GM21723 (cell line): ENCODE results near the gene BUB3.

Source experiments
- ATAC-seq: cut with Tn5 transposase; IDR thresholded peaks from one replicate; pipeline ENCODE4 v1.9.1; 2021; ENCODE audit warnings: mild to moderate bottlenecking, moderate library complexity; ENCODE audit not compliant: unreplicated experiment

The BUB3 gene, protein sequence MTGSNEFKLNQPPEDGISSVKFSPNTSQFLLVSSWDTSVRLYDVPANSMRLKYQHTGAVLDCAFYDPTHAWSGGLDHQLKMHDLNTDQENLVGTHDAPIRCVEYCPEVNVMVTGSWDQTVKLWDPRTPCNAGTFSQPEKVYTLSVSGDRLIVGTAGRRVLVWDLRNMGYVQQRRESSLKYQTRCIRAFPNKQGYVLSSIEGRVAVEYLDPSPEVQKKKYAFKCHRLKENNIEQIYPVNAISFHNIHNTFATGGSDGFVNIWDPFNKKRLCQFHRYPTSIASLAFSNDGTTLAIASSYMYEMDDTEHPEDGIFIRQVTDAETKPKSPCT

DNA sequence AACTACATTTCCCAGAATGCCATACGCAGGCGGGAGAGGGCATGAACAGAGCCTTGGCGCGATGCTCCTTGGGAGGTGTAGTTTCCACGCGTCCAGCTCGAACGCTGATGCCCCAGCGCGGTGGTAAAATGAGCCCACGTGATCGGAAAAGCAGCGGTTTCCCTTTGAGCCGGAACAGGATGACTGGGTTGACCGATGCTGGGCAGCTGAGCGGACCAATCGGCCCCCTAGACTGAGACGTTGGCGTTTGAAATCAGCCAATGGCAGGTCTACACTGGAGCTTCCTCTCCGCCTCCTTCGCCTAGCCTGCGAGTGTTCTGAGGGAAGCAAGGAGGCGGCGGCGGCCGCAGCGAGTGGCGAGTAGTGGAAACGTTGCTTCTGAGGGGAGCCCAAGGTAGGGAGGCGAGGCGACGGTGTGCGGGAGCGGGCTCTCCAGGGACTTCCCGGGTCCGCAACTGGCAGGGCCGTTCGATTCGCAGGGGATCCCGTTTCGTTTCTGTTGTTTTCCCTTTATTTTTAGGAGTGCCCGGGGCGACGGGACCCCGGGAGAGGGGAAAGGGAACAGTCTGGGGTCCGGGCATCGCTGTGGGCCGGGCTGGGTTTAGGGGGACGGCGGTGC is at the start of gene BUB3:
Gene BUB3, plus strand, starts transcription at position 311 of the 619 bp plus-strand sequence. CDS start 516 bp downstream, outside the sequence.
- ATAC-seq: peak; percentile 88

DNA sequence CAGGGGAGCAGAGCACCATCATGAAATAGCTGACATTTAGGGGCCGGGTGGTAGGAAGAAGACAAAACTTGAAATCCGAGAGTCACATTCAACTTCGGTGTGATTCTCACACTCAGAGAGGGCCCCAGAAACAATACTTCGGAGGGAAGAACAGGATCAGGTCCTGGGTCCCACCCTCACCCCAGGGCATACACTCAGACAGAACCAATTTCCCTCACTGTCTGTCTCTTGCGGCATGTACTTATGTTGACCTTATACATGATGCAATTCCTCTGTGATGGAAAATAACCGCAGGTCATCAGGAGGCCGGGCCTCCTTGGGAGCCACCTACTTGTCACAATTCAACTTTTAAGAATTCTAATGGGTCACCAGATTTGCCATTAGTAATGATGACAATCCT is 44.7 kb upstream of the BUB3 start:
- ATAC-seq: no peak

DNA sequence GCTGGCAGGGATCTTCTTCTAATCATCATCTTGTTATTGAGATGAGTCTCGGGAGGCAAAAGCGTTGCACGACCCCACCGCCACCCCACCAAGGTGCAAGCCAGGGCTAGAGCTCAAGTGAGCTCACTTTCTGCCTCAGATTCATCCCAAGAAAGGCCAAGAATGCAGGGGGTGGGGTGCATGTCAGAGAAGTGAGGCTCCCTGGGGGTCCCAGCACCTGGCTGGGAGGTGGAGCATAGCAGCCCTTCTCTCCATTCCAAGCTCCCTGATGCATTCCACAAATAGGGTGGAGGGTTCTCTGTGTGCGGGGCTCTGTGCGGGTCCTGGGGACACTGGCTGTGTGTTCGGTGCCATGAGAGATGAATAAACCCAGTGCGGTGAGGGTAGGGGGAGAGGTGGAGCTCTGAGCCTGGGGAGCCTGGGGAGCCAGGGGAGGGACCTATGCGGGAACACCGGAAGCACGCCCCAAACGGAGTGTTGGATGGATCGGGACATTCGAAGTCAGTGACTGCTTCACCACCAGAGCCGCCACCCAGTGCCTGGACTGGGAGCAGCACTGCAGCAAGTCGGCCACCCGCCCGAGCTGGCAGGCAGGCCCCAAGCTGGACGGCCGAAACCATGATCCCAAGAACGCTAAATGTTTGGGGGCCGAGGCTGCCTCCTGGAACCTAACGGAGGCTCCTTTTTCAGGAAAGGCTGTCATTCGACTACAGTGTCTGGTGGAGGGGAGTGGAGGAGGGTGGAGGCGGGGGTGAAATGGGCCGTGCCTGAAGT is 36.4 kb upstream of the BUB3 start:
- ATAC-seq: no peak

DNA sequence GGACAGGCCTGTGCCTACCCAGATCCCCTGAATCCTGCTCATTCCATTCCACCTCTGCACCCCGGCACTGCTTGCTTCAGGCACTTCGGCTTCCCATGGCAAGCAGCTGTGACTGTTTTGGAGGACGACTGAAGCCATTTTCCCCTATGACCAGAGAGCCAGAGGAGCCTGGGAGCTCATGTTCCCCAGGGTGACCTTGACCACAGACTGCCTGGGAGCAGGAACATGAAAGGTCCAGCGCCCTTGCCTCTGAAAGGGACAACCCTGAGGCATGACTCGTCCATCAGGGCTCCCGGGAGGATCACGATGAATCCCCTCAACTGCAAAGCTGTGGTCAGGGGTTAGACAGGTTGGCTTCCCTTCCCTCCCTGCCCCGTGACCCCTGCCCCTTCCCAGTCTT is 35.1 kb upstream of the BUB3 start:
- no peak for ATAC-seq

DNA sequence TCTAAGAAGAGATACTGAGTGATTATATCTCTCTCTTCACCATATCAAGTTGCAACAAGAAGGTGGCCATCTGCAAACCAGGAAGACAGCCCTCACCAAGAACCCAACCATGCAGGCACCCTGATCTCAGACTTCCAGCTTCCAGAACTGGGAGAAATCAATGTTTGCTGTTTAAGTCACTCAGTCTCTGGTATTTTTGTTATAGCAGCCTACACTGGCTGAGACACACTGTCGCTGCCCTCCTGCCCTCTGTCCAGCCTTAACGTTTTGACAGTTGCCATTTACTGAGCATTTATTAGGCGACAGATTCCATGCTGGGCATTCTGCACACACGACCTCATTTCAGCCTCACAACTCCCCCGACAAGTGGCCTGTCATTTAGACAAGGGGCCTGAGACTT is 28.0 kb upstream of the BUB3 start:
- ATAC-seq: no peak

DNA sequence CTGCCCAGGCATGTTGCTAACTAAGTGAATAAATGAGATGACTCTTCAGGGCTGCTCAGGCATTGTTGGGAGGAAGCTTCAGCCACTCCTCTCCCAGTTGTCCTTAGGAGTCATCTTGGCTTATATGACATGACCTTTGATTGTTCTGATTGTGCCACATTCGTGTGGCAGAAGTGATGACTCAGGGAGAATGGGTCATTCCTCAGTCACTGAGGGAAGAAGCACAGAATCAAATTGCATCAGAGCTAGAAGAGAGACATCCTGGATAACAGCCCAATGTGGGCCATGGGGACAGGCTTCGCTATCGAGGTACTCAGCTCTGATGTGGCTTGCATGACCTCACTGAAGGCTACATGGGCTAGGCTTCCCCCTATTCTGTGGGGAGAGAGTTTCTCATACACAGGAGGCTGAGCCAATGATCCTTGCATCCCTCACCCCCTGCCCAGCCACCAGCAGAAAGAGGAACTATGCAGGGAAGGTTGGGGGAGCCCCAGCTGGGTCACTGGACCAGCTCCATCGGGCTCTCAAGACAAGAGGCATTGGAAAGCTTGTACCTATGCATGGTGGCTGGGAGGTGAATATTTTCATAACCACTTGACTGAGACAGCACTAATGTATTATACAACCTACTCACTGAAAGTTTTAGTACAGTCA is 24.5 kb upstream of the BUB3 start:
- no peak for ATAC-seq

DNA sequence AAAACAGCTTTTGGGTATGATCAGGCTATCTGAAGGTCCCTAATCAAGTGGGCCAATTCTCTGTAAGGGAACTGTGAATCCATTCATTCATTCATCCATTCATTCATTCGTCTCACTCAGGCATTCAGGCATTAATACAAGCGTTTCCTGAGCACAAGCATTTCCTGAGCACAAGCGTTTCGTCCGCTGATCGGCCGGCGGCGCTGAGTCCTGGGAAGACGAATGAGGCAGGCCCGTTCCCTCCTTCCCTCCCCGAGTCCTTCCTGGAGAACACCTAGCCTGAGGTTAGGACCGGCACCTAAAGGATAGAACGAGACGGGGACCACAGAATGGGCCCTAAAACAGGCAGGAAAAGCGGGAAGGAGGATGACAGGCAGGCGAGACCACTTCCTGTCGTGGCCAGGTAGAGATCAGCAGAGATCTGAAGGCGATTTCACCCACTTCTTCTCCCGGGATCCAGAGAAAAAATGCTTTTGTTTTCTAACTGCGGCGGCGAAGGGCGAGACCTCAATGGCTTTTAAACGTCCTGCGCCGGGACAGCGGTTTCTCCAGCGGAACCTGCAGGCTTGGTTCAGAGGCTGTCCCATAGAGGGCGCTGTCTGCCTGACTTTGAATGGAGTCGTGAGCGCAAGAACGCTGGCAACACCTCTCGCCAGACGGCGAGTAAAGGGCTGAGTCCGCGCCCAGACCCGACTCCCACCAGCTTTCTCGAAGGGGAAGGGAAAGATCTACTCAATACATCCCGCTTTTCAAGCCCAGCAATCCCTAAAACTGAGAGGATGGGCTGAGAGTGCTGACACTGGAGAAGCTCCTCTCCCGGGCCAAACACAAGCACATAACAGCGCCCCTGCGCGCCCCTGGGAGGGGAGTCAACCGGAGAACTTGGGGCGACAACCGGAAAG is 21.4 kb upstream of the BUB3 start:
- peak; percentile 46 for ATAC-seq

DNA sequence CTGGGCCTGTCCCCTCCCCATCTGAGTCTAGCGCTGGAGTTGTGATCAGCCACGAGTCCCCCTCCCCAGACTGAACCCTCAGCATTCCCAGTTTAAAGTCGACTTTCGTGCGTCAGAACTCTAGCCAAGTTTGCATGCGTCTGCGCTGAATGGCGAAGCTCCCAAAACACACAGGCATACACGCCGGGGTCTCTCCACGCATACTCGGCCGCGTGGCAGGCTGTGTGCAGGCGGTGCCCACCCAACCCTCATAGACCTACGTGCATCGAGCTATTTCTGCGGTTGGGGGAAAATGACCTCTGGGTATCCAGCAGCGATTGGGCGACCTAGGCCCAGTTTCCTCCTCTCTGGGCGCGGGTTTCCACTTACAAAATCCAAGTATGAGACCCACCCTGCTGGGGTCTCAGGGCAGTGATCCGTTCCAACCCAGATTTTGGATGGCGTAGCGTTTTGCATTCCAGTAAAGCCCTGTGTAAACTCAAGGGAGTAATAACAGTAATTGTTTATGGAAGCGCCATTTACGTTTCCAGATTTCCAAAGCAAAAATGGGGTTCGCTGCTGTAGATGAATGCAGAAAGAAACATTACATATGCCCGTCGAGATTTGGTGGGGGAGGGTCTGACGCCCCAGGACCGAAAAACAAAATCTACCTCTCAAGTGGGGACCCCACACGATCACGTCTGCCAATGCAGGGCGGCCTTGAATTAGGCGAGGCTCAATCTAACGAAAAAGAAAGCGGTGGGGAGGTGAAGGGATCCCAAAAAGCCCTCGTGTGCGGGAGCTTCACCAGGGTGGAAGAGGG is 20.5 kb upstream of the BUB3 start:
- no peak for ATAC-seq

DNA sequence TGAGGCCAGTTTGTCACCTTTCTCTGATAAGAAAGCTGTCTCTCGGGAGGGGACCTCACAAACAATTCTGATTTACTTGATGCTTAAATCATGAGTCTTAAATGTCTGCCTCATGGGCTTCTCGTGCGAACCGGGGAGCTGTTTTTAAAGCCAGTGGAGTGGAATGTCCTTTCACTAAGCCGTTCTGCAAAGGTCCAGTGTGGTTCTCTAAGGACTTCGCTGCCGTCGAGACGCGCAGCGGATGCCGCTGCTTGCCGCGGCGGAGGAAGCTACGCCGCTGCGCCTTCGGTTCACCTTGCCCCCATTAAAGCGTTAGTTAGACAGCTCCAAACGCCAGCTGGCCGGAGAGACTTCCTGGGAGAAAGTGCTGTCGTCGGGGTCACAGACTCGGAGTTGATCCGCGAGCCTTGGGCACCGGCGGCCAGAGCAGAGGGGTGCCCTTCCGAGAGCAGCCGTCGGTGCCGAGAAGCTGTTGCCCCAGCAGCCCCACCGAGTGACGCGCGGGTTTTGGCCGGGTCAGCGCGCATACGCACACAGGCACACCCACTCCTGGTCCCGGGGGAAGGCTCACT is 19.8 kb upstream of the BUB3 start:
- ATAC-seq: no peak

DNA sequence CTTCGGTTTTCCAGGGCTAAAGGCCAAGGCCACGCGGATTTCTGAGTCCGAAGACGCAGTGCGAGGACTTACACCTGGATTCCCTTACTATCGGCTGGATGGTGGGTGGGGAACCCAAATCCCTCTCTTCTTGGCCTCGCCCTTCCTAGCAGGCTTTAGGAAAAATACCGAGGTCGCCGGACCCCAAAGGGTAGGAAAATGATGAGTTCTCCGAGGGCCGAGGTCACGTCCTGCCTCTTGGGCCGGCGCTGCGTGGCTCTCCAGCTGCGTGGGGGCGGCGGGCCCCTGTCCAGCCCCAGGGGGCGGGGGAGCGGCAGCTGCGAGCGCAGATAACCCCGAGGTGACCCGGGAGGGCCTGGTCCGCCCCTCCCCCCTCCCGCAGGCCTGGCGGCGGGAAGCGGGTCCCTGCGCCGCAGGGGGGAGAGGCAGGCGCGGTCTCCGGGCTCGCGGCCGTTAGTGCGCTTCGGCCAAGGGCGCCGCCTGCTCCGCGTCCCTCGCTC is 19.2 kb upstream of the BUB3 start:
- ATAC-seq: no peak

DNA sequence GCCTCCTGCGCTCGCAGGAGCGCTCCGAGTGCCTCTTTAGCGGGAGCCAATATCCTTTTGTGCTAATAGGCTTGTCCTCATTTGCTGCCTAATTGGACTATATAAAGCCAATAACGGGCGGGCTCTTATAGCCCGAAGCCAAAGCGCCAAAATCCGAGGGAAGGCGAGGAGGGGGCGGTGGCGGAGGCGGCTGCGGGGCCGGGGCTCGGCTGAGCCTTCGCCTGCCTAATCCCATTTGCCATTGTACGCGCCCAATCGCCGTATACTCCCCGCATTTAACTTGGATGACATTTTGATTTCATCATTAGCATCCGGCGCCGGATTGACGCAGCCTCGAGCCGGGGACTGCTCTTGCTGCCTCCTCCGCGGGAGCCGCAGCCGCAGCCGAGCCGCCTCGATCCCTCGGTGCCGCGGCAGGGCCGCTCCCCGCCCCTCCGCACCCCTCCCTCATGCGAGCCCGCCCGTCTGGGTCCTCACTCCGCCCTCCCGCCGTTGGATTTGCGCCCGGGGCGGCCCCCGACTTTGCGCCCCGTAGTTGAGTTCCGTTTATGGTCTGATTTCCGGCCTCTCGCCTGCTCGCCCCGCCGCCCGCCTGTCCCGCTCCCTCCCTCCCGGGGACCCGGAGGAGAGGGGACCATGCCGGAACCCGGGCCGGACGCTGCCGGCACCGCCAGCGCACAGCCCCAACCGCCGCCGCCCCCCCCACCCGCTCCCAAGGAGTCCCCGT is 18.6 kb upstream of the BUB3 start, which contains the start of gene HMX3:
Gene HMX3, plus strand, starts transcription at position 556 of the 727 bp plus-strand sequence. Its CDS starts 81 bp downstream, at position 637.
- no peak for ATAC-seq

DNA sequence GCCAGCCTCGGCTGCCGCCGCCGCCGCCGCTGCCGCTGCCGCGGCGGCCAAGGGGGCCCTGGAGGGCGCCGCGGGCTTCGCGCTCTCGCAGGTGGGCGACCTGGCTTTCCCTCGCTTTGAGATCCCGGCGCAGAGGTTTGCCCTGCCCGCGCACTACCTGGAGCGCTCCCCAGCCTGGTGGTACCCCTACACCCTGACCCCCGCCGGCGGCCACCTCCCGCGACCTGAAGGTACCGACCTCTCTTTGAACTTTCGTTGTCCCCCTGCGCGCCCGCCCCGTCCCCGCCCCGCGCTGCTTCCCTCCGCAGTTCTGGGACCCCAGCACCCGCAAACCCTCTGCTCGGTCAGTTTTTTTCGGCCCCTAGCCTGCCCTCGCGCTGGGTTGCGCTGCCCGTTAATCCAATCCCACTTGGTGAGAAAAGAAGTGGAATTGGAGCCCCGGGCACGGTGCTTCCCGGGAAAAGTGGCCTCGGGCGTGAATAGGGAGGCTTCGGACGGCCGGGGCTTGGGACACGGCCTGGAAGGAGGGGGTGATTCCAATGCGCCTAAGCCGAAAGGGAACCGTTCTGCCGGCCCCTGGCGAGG is 17.9 kb upstream of the BUB3 start:
- ATAC-seq: no peak

DNA sequence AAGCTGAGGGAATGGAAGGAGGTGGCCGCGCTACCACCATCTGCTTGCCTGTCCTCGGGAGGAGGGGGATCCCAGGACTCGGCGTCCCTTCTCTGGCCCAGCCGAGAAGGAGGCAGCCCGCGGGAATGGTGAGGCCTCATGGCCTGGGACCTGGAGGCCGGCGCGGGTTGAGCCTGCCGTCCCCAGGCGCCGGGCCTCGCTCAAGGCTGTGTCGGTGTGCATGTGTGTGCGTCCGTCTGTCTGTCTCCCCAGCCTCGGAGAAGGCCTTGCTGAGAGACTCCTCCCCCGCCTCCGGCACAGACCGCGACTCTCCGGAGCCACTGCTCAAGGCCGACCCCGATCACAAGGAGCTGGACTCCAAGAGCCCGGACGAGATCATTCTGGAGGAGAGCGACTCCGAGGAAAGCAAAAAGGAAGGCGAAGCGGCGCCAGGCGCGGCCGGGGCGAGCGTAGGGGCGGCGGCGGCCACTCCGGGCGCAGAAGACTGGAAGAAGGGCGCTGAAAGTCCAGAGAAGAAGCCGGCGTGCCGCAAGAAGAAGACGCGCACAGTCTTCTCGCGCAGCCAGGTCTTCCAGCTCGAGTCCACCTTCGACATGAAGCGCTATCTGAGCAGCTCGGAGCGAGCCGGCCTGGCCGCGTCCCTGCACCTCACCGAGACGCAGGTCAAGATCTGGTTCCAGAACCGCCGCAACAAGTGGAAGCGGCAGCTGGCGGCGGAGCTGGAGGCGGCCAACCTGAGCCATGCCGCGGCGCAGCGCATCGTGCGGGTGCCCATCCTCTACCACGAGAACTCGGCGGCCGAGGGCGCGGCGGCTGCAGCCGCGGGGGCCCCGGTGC is 17.2 kb upstream of the BUB3 start:
- ATAC-seq: no peak

DNA sequence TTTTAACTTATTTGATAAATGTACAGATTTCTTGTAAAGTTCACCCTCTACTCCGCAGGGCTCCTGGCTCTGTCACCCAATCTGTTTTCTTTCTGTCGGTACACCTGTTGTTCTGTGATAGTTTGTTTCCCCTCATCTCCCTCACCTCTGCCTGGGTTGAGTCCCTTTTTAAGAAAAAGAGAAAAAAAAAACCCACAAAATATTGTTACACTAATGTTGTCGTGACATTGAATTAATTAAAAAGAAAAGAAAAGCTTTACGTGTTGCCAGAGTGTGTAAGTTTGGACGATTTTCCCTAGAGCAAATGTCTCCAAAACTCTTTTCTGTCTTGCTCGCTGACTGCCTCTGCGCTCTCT is 15.1 kb upstream of the BUB3 start:
- ATAC-seq: no peak

DNA sequence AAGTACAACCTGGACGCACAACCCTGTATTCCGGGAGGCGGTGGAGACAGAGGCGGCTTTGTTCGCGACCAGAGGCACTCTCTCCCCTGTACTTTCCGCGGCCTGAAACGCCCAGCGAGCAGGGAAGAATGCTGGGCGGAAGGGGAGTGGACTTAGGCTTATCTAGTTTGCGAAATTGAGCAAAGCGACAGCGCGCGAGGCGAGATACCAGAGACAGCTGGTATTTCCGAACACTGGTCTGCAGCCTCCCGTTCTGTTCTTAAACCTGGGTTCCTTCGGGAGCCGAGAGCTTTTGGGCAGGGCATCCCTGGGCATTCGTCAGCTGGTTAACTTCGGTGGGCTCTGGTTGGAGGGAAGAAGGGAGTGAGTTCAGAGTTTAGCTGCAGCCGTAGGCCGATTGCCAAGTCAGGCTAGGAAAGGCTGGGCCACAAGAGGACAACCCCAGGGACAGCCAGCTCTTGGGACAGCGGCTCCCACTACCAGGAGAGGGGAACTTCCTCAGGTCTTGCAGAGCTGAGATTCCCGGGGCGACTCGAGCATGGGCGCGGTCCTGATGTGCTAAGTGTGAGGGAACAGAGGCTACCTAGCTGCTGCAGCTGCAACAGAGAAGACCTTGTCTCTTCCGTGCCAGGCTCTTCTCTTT is 14.6 kb upstream of the BUB3 start:
- no peak for ATAC-seq

DNA sequence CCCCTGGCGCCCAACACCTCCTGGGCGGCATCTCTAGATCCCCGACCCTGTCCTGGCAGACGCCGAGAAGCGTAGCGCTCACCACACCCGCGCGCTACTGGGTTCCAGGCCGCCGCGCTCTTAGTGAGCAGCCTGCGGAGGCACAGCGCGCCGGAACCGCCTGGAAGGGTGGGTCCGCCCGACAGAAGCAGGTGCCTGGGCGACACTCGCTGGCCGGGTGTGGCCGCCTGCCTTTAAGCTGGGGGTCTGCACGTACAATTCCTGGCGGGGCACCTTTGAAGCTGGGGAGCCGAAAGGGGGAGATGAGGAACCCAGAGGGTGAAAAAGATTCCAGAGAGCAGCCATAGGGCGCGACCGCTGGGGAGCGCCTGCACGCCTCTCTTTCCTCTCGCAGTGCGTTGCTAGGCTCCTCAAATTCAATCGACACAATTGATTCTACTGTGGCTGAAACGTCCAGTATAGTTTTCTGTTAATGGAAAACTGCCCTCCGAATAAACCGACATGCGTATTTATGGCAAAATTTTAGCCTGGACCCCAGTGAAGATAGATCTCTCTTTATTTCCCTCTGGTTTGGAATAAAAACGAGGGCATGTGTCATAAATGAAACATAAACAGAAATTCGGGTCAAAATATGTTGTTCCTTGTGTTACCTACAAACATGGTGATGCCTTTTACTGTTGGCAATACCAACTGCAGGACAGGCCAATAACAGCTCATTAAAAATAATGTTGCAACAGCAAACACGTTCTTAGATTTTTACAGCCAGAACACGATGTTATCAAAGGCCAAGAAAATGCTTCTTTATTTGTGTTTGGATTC is 13.8 kb upstream of the BUB3 start:
- no peak for ATAC-seq
